K562 (cell line): ENCODE measurements around the gene USP24. TPM values are rescaled to one million over a fixed set of nuclear protein-coding genes. Genes with fewer than 3 reads are reported as not detected.
A peak's percentile ranks its signal among the peaks of the same experiment; 100 is the strongest.

Experiments
- ARNT ChIP-seq, 2 experiments: fragments of 450-650 bp; IDR thresholded peaks; 2 replicates each; pipeline ENCODE4 v1.6.1; 2016; ENCODE audit warnings: mild to moderate bottlenecking in 1 of 2
- ATF1 ChIP-seq, 2 experiments: fragments of 450-650 bp in 1 of 2; IDR thresholded peaks; 2 replicates each; pipeline ENCODE4 v1.6.1; 2016; ENCODE audit warnings: missing compliant biosample characterization in 1 of 2, missing genetic modification characterization in 1 of 2
- ATF3 ChIP-seq, 2 experiments: fragments of 450-650 bp in 1 of 2; sonication (generic) in 1 of 2; formaldehyde crosslinking in 1 of 2; IDR thresholded peaks in 1 of 2; conservative IDR thresholded peaks in 1 of 2; 2 replicates each; pipeline versions ENCODE4 v1.6.1 to v1.8.1; 2016 to 2023; ENCODE audit warnings: mild to moderate bottlenecking in 2 of 2, moderate library complexity in 2 of 2, inconsistent platforms in 1 of 2, missing genetic modification reagents in 1 of 2
- FOXJ3 ChIP-seq: sonication (generic); formaldehyde crosslinking; IDR thresholded peaks from 2 replicates; pipeline ENCODE4 v1.4.0; 2020; ENCODE audit warnings: mild to moderate bottlenecking, missing genetic modification reagents
- HDGF ChIP-seq: fragments of 450-650 bp; IDR thresholded peaks from 2 replicates; pipeline ENCODE4 v1.6.1; 2016
- KAT8 ChIP-seq: fragments of 450-650 bp; IDR thresholded peaks from 2 replicates; pipeline ENCODE4 v1.6.1; 2016; ENCODE audit warnings: low read depth, mild to moderate bottlenecking
- MEIS2 ChIP-seq: fragments of 450-650 bp; IDR thresholded peaks from 2 replicates; pipeline ENCODE4 v1.6.1; 2014; ENCODE audit warnings: mild to moderate bottlenecking; ENCODE audit not compliant: partially characterized antibody
- NBN ChIP-seq: fragments of 450-650 bp; IDR thresholded peaks from 2 replicates; pipeline ENCODE4 v1.6.1; 2016; ENCODE audit warnings: low read depth, mild to moderate bottlenecking
- PRMT5 ChIP-seq: sonication (generic); formaldehyde crosslinking; IDR thresholded peaks from 2 replicates; pipeline ENCODE4 v1.5.0; 2020; ENCODE audit warnings: missing genetic modification reagents
- SIN3B ChIP-seq: fragments of 450-650 bp; IDR thresholded peaks from 2 replicates; pipeline ENCODE4 v1.6.1; 2017; ENCODE audit warnings: low read depth, mild to moderate bottlenecking, moderate library complexity
- SRSF1 ChIP-seq: fragments of 200-400 bp; formaldehyde crosslinking; IDR thresholded peaks from 2 replicates; pipeline ENCODE4 v1.6.1; 2017; ENCODE audit warnings: mild to moderate bottlenecking, low read depth, low read length, moderate library complexity
- STAT5B ChIP-seq: fragments of 250-450 bp; sonication (Bioruptor Pico); IDR thresholded peaks from 2 replicates; pipeline ENCODE4 v1.8.0; 2021; ENCODE audit warnings: mild to moderate bottlenecking, inconsistent platforms
- SUPT5H ChIP-seq: fragments of 450-650 bp; IDR thresholded peaks from 2 replicates; pipeline ENCODE4 v1.6.1; 2016
- YY1 ChIP-seq, 3 experiments: IDR thresholded peaks; 2 replicates each; pipeline ENCODE4 v1.6.1; 2011; ENCODE audit warnings: low read length in 2 of 3, mild to moderate bottlenecking in 2 of 3, moderate library complexity in 2 of 3, borderline replicate concordance in 1 of 3, control low read depth in 1 of 3, low read depth in 1 of 3; ENCODE audit not compliant: insufficient read depth in 3 of 3, insufficient replicate concordance in 2 of 3, control insufficient read depth in 1 of 3, insufficient read length in 1 of 3; ENCODE audit errors: extremely low read depth in 1 of 3
- ZBTB40 ChIP-seq, 2 experiments: fragments of 450-650 bp in 1 of 2; sonication (generic) in 1 of 2; formaldehyde crosslinking in 1 of 2; IDR thresholded peaks; 2 replicates each; pipeline versions ENCODE4 v1.7.1 to v1.9.0; 2016 to 2022; ENCODE audit warnings: inconsistent platforms in 1 of 2, mild to moderate bottlenecking in 1 of 2, missing genetic modification reagents in 1 of 2
- ZNF121 ChIP-seq: sonication (generic); formaldehyde crosslinking; conservative IDR thresholded peaks from 2 replicates; pipeline ENCODE4 v1.8.0; 2022; ENCODE audit warnings: missing genetic modification reagents
- ZNF431 ChIP-seq: sonication (generic); formaldehyde crosslinking; IDR thresholded peaks from 2 replicates; pipeline ENCODE4 v1.8.0; 2022; ENCODE audit warnings: mild to moderate bottlenecking, missing genetic modification reagents
- polyA plus RNA-seq, 8 experiments: library from polyadenylated mRNA; depleted of rRNA in 4 of 8; stranded (reverse) in 5 of 8; unstranded in 3 of 8; fragments of >200 nt; fragmentation: Nextera tagmentation in 2 of 8; fragmentation: Illumina TruSeq in 1 of 8; extraction: Ambion mirVana in 2 of 8; extraction: Trizol in 1 of 8; gene quantifications; 2 replicates each; pipeline versions ENCODE4 v1.2.1 to v1.2.3, GENCODE V29; 2011 to 2014; ENCODE audit warnings: inconsistent platforms in 1 of 8, missing spikeins in 1 of 8
- total RNA-seq, 7 experiments: library from RNA; depleted of rRNA in 6 of 7; stranded (reverse); fragments of >200 nt in 6 of 7; fragmentation: Illumina TruSeq in 2 of 7; extraction: Trizol in 2 of 7; gene quantifications; 2 replicates each; pipeline versions ENCODE4 v1.2.1 to v1.2.3, GENCODE V29; 2011 to 2021; ENCODE audit warnings: low replicate concordance in 1 of 7
- TF ChIP-seq, protein P1 (sequence below): fragments of 250-450 bp; sonication (Bioruptor Pico); IDR thresholded peaks from 2 replicates; pipeline ENCODE4 v1.8.0; 2022; ENCODE audit warnings: moderate library complexity, mild to moderate bottlenecking, inconsistent platforms

The USP24 gene
- total and polyA plus RNA-seq, 9 of the 15 experiments (the other 6 are each of a cell fraction or from before 2014, with no cell fraction given): 7.7 to 62.6 (median 36.8) TPM

- TF ChIP-seq, protein P1, sequence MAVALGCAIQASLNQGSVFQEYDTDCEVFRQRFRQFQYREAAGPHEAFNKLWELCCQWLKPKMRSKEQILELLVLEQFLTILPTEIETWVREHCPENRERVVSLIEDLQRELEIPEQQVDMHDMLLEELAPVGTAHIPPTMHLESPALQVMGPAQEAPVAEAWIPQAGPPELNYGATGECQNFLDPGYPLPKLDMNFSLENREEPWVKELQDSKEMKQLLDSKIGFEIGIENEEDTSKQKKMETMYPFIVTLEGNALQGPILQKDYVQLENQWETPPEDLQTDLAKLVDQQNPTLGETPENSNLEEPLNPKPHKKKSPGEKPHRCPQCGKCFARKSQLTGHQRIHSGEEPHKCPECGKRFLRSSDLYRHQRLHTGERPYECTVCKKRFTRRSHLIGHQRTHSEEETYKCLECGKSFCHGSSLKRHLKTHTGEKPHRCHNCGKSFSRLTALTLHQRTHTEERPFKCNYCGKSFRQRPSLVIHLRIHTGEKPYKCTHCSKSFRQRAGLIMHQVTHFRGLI (CRISPR knock-in tag): no peak
- no peak for TF ChIP-seq SUPT5H
- TF ChIP-seq STAT5B (CRISPR knock-in tag): no peak
- peak; percentile 63 for TF ChIP-seq ATF3 (IDR thresholded peaks at IDR 0.05)
- TF ChIP-seq ATF3 (CRISPR knock-in tag; conservative IDR thresholded peaks at IDR 0.05): no peak
- no peak for TF ChIP-seq ZNF121
- no peak for TF ChIP-seq ZNF431 (CRISPR knock-in tag)
- no peak for TF ChIP-seq ARNT (IDR thresholded peaks at IDR 0.05)
- no peak for TF ChIP-seq KAT8
- no peak for TF ChIP-seq PRMT5 (CRISPR knock-in tag)
- peak; percentile 61 for TF ChIP-seq MEIS2
- TF ChIP-seq FOXJ3 (CRISPR knock-in tag): no peak
- no peak for TF ChIP-seq HDGF
- TF ChIP-seq NBN: no peak
- TF ChIP-seq SRSF1: no peak
- TF ChIP-seq ATF1 (CRISPR knock-in tag; IDR thresholded peaks at IDR 0.05): no peak
- TF ChIP-seq ATF1 (tag; IDR thresholded peaks at IDR 0.05): no peak
- peak in 1 of 3 experiments; percentile 67 for TF ChIP-seq YY1 (IDR thresholded peaks at IDR 0.05; ENCODE audit: borderline replicate concordance in 1 of 3, control insufficient read depth in 1 of 3, extremely low read depth in 1 of 3, insufficient read depth in 3 of 3, insufficient read length in 1 of 3, insufficient replicate concordance in 2 of 3, low read depth in 1 of 3, low read length in 2 of 3)
- no peak for TF ChIP-seq SIN3B
- no peak for TF ChIP-seq ZBTB40 (IDR thresholded peaks at IDR 0.05)
- no peak for TF ChIP-seq ZBTB40 (CRISPR knock-in tag; IDR thresholded peaks at IDR 0.05)
Observed at GRCh38 chr1:55204997-55205396, 10.2 kb downstream of the USP24 start (continued).
